ENCODE measurements around the gene NCAPG2.

Gene NCAPG2

GRCh38 chr7:158733775-158734494 is 29.3 kb upstream of the NCAPG2 start:
- no peak for DNase-seq

GRCh38 chr7:158733220-158733519 is 28.6 kb upstream of the NCAPG2 start:
- no peak for DNase-seq

DNA sequence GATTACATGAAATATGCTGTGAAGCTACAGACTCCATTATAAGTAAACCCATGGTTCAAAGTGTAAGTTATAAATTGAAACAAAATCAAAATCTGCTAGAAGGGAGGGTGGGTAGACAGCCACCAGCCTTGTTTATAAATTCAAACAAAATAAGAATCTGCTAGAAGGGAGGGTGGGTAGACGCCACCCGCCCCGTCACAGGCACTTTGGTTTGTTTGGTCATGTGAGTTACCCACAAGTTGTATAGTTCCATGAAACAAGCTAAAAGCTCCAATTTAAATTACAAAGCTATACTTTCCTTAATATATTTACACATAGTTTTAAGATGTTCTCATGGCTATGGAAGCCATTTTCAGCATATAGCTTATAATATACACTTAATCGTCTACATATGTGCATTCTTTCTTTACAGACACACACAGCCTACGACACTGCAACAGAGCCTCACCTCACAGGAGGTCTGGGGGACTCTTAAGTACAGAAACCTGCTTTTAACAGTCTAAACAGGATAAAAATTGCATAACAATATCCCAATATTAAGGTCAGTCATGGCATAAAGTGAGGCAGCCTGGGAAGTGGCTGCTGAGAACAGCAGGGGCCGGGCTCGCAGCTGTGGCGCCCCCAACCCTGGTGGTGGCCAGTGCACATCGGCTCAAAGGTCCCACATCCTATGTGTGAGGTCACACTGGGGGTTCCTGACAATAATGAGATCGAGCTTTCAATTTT is 28.1 kb upstream of the NCAPG2 start:
- DNase-seq, result no peak

GRCh38 chr7:158731761-158732160 is 27.2 kb upstream of the NCAPG2 start:
- DNase-seq, result no peak

GRCh38 chr7:158730383-158731346 is 26.1 kb upstream of the NCAPG2 start:
- no peak for DNase-seq

DNA sequence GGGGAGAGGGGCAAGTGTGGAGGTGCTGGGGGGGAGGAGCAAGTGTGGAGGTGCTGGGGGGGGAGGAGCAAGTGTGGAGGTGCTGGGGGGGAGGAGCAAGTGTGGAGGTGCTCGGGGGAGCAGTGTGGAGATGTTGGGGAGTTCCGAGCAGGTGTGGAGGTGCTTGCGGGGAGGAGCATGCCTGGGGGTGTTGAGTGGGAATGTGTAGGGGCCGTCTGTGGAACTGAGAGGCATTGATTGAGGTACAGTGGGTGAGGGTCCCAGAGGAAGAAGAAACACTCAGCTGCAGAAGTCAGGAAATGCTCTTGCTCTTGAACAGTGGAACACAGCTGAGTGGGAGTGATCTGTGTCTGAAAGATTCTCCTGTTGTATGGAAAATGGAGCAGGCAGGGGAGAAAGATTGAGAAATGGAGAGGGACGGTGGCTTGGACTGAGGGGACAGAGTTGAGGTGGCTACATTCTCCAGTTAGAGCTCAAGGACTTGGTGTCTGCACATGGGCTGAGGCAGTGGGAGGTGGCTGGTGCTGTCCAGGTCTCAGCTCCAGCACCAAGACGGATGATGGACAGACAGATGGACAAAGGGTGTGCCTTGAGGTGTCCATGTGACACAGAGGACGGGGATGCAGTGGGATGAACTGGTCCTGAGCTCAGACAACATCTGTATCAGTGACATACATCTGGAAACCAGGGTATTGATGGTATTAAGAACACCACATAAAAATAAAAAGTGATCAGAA is 25.2 kb upstream of the NCAPG2 start:
- DNase-seq, result no peak

DNA sequence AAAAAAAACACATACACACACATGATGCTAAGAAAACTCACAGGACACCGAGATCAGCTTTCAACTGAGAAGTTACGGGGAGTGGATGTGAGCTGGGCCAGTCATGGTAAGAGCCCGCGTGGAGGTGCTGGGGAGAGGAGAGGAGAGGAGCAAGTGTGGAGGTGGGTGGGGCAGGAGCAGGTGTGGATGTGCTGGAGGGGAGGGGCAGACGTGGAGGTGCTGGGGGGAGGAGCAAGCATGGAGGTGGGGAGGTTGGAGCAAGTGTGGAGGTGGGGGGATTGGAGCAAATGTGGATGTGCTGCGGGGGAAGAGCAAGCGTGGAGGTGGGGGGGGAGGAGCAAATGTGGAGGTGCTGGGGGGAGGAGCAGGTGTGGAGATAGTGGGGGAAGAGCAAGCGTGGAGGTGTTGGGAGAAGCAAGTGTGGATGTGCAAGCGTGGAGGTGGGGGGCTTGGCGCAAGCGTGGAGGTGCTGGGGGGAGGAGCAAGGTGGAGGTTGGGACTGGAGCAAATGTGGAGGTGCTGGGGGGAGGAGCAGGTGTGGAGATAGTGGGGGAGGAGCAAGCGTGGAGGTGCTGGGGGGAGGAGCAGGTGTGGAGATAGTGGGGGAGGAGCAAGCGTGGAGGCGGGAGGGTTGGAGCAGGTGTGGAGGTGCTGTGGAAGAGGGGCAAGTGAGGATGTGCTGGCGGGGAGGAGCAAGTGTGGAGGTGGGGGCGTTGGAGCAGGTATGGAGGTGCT is 24.5 kb upstream of the NCAPG2 start:
- no peak for DNase-seq

DNA sequence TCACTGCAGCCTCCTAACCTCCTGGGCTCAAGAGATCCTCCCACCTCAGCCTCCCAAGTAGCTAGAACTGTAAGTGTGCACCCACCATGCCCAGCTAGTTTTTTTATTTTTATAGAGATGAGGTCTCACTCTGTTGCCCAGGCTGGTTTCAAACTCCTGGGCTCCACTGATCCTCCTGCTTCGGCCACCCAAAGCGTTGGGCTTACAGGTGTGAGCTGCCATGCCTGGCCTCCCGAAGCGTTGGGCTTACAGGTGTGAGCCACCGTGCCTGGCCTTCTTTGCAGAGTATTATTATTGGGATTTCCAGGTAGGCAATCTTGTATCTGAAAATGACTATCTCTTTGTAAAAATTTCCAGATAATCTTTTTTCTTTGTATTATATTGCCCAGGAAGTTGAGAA is 23.1 kb upstream of the NCAPG2 start:
- DNase-seq, result no peak

DNA sequence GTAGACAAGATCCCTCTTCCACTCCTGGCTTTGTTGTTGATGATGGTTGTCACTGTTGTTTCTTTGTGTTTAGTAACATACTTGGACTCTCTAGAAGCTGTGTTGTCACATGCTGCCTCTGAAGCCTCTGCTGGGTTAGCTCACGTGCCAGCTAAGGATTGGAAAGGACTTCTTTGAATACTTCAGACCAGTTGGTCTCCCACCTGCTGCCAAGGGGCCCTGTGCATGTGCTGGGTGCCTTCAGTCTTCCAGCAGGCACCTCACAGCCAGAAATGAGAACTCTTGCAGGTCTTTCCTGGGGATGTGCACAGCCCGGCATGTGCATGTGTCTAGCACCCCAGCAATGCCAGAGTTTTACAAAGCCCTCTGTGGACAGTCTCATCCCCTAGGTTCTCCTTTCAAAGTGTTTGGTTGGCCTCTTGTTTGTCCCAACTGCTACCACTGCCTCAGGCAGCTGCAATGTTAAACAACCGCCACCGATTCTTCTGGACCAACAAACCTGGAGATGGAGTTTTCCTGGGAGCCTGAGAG is 21.7 kb upstream of the NCAPG2 start:
- no peak for DNase-seq

DNA sequence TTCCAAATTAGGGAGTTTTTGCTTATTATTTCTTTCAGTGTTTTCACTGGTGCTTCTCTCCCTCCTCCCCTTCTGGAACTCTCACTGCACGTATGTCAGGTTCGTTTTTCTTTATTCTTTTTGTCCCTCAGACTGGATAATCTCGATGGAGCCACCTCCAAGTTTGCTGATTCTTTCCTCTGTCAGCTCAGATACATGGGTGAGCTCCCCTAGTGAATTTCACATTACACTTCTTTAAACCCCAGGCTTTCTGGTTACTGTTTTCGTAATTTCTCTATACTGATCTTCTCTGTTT is 20.8 kb upstream of the NCAPG2 start:
- no peak for DNase-seq

DNA sequence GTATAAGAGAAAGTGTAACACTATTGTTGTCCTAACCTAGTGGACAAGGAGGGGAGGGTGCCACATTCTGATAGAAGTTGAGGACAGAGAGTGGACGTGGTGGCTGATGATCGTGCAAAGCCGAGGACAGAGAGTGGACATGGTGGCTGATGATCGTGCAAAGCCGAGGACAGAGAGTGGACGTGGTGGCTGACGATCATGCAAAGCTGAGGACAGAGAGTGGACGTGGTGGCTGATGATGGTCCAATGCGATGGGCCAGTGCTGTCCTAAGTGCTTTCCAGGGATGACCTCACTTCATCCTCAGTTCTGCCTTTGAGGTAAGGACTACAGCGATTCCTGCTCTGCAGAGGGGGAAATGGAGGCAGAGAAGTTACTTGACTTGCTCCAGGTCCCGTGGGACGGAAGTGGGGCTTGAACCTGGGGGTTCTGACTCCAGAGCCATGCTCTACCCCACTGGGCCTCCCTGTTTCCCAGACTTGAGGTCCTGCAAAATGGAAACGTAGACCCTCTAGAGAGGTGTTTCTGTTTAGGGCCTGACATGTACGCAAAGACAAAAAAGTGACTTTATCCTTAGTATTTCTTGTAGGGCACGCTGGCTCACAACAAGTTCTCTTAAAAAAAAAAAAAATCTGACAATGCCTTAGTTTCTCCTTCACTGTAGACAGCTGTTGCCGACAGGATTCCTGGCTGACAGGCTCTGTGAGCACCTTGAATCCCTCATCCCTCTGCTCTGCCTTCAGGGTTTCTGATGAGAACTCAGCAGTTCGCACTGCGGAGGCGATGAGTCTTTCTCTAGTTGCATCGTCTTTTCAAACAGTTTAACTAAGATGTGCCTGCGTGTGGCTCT is 20.3 kb upstream of the NCAPG2 start:
- DNase-seq, result no peak

GRCh38 chr7:158723714-158724385 is 19.2 kb upstream of the NCAPG2 start:
- DNase-seq, result no peak

- no peak for DNase-seq
These were observed 18.7 kb upstream of the NCAPG2 start for GRCh38 chr7:158723266-158723665.

- DNase-seq, result no peak
These were observed 18.1 kb upstream of the NCAPG2 start for GRCh38 chr7:158722574-158723237.

DNA sequence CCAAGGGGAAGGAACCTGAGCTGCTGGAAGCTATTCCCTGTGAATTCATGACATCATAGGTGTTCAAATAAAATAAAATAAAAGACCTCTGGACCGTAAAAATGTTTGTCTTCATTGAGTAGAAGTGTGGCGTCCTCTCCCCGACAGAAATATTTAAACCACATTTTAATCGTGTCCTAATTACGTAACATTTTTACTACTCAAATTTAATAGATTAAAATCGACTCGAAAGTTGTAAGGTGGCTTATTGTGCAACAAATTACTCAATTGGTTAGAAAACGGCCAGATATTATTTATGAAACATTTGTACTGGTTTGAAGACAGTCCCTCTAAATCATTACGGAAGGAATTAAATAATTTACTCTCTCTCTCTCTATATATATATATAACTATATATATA is 15.5 kb upstream of the NCAPG2 start:
- no peak for DNase-seq

DNA sequence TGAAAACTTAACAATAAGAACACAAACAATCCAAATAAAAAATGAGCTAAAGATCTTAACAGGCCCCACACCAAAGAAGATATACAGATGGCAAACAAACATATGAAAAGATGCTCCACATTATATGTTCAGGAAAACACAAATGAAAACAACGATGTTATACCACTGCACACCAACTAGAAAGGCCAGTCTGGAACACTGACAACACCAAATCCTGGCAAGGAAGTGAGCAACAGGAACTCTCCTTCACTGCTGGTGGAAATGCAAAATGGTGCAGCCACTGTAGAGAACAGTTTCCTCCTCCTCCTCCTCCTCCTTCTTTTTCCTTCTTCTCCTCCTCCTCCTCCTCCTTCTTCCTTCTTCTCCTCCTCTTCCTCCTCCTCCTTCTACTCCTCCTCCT is 12.2 kb upstream of the NCAPG2 start:
- DNase-seq, result no peak

DNA sequence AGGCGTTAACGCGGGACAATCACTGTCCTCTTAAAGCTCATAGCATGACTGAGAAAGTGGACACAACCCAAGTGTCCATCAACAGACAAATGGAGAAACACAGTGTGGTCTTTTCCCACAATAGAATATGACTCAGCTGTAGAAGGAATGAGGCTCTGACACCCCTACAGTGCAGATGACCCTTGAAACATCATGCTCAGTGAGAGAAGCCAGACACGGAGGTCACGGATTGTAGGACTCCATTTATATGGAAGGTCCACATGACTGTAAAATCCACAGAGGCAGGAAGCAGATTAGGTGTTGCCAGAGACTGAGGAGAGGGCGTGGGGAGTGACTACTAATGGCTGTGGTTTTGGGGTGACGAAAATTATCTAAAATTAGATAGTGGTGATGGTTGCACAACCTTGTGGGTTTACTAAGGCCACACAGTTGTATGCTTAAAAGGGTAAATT is 6.1 kb upstream of the NCAPG2 start:
- no peak for DNase-seq

GRCh38 chr7:158707610-158708009 is 3.0 kb upstream of the NCAPG2 start:
- no peak for DNase-seq

GRCh38 chr7:158706710-158707590 is 2.3 kb upstream of the NCAPG2 start:
- no peak for DNase-seq

Measured in activated CD4-positive, alpha-beta T cell treated with anti-CD3 and anti-CD28 coated beads for 48 hours (primary cell).